Fibroblast of skin of left quadriceps (primary cell): ENCODE results near the gene ATP7B.
A peak's percentile ranks its signal among the peaks of the same experiment; 100 is the strongest.
"Not testable (repeated sequence)": the region's sequence is repeated elsewhere in the genome, so short reads cannot be mapped to it uniquely, and the experiment has no call there.

Source experiments
- DNase-seq, 2 experiments: peaks; one replicate each; pipeline ENCODE4 v3.0.0-alpha.2; 2013; ENCODE audit warnings: low read depth in 2 of 2

The ATP7B gene

DNA sequence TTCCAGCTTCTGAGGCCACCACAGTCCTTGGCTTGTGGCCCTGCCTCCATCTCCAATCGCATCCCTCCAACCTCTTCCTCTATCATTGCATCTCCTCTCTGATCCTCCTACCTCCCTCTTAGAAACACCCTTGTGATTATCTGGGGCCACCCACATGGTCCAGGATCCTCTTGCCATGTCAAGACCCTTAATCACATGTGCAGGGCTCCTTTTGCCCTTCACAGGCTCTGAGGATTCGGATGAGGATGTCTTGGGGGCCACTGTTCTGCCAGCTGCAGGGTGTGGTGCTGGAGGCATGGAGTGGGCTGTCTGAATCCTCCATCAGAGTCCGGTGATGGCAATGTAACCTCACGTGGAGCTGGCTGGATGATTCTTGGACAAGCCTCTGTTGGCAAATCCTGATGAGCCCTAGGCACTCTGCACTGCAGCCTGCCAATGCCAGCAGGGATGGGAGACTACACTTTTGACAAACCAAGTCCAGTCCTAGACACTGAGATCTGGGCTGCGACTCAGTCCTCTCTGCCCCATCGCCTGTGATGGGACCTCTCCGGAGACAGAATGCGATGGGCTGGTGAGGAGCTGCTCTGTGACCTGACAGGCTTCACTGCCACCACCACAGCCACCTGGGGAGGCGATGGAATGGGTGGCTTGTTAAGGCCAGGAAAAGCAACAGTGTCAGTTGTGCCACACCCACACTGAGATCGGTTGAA, 88.3 kb downstream of the ATP7B start:
- DNase-seq, result no peak

DNA sequence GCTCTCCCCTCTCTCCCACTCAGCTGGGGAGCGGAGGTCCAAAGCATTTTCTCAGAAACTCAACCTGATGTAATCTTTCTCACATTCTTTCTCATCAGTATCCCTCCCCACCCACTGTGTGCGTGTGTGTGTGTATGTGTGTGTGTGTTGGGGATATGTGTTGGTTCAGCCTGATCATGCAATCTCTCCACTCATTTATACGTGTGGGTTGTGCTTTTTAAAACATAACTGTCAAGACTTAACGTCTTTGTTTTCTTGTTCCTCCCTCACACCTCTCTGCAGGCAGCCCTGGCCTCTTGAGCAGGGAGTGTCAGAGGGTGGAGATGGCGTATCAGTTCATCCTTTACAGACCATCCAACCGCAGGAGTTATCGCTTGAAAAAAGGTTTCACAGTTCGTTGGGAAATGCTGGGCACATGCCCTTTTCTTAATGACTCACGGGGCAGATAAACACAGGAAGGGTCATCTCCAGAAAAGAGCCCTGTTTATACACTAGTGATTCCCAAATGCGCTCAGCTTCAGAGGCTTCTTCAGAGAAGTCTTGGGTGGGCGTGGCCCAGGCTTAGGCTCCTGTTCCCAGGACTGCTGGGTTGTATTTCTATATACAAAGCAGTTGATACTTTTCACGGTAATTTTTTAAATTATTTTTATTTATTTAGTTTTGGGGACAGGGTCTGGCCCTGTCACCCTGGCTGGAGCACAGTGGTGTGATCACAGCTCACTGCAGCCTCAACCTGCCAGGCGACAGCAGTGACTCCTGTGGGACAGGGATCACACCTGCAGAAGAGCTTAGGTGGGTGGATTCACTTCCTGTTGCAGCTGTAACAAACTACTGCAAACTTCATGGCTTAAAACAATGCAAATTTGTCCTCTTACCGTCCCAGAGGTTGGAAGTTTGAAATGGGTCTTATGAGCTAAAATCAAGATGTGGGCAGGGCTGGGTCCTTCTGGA, 89.2 kb downstream of the ATP7B start:
- no peak for DNase-seq

DNA sequence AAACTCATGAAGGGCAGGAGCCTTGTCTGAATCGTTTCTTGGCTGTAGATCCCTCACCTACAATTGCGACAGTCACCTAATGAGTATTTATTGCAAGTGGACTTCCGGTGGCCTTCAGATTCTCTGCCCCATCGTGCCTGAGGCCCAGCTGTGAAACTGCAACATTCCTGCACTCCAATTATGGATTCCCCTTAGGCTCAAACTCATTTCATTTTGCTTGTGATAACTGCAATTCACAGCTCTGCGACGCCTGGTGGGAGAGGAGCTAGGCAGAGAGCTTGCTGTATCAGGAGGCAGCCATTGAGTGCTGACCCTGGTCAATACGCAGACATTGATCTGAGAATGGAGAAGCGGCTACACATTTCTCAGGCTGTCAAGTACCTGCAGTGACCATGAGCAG, 90.5 kb downstream of the ATP7B start:
- no peak for DNase-seq

DNA sequence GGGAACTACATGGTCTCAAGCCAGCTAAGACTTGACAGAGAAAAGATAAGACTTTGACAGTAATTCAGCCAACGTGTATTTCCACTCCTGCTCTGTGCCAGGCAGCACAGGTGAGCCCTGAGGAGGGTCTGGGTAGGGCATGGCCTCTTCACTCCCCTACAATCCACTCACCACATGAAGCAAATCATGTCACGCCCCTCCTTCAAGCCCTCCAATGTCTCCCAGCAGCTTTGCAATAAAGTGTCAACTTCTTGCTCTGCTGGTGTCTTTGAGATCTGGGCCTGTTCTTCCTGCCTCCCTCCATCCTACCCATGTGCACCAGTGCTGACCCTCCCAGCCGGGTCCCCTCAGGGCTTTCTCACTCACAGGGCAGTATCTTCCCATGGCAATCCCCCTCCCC, 91.0 kb downstream of the ATP7B start:
- no peak for DNase-seq

DNA sequence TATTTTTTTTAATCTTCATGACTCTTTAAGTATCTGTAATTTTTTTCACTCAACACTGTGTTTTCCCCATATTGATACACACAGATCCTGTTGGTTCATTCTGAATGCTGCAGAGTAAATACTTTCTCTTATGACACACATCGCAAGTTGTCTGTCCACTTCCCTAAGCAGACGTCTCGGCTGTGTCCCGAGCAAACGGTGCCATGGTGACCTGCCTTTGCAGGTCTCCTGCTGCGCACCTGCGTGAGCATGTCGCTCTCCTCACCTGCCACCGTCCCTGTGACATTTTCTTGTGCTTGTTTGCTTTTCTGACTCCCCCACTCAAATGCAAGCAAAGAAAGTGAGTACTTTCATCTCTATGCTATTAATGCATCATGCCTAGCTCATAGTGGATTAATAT, 91.7 kb downstream of the ATP7B start:
- DNase-seq, result no peak

DNA sequence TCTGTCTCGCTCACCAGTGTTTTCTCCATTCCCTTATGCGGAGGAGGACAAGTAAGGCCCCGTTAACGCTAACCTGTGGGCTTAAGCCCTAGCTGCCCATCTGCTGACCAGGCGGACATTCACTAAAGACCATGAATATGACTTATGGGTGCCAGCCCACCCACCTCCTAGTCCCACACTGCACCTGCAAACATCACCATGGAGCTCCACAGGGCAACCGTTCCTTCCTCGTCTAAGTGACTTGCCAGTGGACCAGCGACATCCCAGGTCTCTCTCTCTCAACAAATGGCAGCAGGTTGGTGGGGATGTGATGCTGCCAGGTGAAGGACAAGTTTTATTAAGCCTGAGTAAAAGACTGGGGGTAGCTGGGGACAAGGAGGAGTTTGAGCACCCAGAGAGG, 94.3 kb downstream of the ATP7B start:
- no peak for DNase-seq

DNA sequence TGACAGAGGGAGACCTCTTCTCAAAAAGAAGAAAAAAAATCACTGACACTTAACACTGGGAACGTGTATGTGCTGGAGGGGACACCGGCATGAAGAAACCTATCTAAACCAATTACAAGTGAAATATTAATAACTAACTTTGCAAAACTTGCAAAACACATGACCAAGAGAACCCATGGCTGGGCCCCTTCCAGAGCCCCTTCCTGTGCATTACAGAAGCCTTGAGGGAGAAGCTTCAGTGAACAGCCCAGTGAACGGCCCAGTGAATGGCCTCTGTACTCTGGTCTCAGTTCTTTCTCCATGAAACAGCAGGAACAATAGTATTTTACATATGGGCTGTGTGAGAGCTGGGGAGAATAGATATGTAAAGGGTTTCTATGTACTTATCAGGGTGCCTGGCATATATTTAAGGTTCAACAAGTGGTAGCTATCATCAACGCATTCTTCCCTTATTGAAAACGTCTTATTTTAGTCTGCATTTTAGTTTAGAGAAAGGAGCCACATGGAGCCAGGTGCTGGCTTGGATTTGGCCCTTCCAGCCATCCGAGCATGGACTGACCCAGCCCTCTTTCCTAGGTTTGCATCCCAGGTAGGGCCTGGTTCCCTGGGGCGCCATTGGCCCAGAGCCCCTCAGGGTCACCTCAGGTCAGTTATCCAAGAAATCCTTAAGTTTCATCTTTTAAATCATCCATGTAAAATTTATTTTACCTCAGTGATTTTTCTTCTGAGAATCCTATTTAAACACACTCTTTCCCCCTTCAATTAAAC, 95.0 kb downstream of the ATP7B start:
- no peak for DNase-seq

DNA sequence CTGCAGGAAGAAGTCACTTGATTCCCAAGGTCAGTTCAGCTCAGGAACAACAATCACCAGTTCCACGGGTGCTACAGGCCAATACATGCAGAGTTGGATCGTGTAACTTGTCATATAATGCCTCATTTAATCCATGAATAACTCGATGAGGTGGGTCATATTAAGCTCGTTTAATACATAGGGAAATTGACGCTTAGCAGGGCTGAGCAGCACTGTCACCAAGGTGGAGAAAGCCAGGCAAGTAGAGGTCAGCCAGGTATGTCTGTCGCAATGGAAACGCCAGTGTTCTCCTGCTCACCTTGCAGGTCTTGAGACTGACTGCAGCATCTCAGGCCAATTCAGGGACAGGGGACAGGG, 97.1 kb downstream of the ATP7B start:
- DNase-seq, result no peak

DNA sequence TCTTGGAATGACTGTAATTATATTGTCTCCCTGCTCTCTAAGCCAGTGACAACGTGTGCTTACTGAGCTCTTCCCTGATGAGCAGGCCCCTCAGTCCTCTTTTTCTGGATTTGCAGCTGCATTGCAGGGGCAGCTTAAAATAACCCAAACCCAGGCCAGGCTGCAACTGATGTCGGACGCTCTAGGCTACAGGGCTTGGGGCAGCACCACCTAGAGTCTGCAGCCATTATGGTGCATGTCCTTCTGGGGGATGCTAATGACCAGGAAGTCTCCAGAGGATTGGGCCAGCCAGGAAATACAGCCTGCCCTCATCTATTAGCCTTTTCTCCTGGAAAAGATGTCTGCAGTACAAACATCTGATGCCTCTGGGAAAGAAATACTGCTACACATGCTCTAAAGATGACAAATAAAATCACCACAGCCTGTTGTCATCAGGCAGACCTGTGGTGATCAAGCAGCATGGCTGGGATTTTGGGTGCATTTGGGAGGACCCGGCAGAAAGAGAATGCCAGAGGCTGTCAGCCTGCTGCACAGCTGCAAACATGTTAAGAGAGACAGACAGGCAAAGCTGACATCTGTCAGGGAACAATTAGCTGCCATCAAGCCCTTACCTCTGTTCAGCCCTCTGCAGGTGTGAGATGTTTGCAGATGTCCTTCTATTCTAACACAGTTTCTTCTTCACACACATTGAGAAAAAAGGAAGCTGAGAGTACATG, 97.7 kb downstream of the ATP7B start:
- no peak for DNase-seq

DNA sequence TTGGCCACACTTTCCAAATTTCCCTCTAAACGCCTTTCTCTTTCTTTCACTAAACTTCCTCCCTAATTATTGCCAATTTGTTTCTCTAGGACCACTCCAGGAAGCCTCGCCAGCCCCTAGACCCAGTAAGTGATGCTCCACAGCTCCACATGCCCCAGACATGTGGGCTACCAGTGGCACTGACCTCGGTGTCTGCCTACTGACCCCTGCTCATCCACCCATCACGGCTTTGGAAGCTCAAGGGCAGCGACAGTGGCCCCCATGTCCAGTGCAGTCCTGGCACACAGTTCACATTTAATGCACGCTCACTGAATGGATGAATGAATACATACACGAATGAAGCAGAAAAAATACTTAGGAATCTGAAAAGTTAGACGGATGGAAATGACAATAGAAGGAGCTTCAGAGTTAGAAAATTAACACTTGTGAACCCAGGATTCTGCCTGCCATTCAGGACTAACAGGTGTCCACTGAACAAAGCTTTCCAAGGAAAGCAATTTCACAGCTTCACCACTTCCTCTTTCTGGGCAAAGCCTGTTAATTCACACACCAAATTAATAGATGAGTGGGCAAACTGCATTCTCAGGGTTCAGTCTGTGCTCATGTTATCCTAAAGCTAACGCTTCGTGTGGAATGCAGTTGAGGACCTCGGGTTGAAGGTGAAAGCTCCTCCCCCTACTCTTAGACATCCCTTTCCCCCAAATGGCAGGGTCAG, 98.6 kb downstream of the ATP7B start:
- no peak for DNase-seq

DNA sequence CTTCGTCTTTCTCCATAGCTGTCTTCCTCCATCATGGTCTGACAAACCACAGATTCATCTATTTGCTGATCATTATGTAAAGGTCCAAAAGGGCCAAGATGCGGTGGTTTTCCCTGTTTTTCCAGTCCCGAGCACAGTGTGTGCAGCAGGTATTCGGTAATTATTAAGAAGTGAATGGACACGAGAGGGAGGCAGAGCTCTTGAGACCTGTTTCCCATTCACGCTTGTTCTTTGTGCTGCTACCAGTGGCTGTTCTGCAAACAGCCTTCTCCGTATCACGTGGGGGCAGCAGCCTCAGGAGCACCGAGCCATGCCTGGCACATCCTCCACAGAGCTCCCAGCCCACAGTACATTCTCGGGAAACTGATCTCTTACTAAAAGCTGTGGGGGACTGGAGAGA, 99.2 kb downstream of the ATP7B start:
- DNase-seq, result no peak

DNA sequence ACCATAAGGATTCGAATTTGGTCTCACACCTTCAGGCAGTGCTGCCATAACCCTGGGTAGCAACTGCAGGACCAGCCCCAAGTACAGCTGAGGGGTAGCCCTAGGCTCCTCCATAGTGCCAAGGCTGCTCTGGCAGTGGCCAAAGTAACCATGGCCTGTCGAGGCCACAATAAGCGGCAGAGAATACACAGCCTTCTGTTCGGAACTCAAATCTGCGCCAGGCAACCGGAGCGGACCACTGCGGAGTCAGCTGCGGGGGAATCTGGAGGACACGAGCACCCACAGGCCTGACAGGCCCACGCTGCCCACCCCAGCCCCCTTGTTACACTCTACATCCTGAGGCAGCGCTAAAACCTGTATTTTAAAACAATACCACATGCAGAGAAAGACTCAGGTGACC, 100.7 kb downstream of the ATP7B start:
- DNase-seq, result no peak

DNA sequence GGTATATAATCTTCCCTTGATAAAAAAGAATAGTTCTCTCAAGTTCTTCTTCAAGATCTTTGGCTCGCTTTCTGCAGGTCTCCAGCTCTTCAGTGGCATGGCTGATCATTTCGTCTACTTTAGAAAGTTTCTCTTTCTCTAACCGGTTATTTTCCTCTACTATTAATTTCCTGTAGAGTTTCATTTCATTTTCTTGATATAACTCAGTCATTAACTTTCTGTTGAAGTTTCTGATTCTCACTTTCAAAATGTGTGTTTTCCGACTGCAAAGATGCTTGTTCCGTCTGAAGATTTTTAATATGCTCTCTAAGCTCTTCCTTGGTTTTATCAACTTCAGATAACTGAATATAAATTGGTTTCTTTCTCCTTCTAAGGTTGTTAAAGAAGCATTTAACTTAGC, 102.0 kb downstream of the ATP7B start:
- DNase-seq, result not testable (repeated sequence)

DNA sequence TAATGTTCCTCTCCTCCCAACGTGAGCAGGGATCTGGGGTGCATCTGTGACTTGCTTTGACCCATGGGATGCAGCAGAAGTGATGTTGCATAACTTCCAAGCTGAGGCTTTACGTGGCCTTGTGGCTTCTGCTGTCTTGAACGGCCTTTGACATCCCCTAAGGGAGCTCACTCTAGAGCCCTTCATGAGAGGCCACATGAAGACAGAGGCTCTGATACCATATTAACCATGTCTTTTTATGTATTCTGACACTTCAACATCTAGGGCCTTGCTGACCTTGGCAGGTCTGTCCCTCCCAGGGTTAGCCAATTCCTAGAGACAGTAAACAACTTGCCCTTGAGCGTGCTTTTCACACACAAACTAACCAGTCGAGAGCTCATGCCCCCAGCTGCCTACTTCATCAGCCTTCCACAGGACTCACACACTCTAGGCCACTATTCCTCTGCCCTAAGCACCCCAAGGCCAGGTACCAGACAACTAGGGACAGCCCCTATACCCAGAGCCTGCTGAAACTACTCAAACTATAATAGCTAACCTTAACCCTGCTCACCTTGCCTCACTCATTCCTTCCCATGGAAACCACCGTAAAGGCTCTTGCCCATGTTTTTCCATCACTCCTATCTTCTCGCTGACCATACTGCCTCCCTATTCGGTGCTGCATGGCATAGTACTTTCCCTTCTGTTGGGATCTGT, 104.1 kb downstream of the ATP7B start:
- DNase-seq, result no peak

DNA sequence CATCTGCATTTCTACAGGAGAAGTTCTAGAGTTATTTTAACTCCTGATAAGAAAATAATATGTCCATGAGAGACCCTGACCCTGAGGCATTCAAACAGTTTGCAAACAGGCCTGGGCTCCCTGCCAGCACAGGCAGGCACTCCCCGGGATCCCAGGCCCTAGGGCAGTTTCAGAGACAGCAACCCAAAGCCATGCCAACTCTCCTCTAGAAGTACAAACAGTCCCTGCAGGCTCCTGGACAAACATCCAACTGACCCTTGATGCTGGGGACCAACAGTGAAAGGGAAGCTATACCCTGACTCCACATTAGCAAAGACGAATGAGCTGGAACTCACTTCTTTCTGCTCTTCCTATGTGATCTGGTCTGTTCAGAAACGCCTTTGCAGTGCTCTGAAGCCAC, 104.7 kb downstream of the ATP7B start:
- no peak for DNase-seq

DNA sequence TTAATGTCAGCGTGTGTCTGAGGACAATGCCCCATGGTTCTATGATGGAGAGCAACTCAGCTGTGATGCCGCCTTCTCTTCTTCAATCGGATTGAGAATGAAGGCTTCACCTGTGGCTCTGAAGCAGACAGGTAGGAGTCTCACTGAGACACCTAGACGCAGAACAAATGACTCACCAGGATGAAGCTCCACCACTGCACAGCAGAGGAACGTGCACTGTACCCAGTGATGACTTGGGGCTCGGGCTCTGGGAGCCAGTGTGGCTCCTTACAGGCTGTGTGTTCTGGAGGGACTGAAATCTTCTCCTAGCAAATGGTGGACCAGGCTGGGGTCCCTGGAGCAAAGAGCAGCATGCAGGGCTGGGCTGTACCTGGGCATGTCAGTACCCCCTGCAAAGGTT, 105.5 kb downstream of the ATP7B start:
- no peak for DNase-seq

DNA sequence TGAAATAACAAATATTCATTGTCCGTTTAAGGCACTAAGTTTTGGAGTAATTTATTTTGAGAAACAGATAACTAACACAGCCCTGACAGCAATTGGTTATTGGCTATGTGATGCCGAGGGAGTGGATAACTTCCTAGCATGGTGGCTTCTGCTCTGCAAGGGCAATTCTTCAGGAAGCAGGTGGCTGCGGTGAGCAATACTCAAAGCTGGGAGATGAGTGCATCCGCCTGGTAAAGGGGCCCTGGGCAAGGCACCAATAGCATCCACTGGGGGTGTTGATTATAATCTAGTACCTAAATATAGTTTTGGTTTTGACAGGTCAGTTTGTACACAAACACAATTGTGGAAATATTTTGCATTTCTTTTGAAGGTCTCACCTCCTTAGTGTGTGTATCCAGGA, 108.5 kb downstream of the ATP7B start:
- no peak for DNase-seq

DNA sequence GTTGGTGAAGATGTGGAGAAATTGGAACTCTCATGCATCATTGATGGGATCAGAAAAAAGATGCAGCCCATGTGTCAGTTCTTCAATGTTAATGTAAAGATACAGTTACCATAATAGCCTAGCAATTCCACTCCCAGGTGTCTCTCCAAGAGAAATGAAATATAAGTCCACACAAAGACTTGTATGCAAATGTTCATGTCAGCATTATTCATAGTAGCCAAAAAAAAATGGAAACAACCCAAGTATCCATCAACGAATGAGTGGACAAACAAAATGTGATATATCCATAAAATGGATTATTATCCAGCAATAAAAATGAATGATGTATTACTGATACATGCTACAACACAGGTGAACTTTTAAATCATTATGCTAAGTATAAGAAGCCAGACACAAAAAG, 110.8 kb downstream of the ATP7B start:
- DNase-seq, result no peak

DNA sequence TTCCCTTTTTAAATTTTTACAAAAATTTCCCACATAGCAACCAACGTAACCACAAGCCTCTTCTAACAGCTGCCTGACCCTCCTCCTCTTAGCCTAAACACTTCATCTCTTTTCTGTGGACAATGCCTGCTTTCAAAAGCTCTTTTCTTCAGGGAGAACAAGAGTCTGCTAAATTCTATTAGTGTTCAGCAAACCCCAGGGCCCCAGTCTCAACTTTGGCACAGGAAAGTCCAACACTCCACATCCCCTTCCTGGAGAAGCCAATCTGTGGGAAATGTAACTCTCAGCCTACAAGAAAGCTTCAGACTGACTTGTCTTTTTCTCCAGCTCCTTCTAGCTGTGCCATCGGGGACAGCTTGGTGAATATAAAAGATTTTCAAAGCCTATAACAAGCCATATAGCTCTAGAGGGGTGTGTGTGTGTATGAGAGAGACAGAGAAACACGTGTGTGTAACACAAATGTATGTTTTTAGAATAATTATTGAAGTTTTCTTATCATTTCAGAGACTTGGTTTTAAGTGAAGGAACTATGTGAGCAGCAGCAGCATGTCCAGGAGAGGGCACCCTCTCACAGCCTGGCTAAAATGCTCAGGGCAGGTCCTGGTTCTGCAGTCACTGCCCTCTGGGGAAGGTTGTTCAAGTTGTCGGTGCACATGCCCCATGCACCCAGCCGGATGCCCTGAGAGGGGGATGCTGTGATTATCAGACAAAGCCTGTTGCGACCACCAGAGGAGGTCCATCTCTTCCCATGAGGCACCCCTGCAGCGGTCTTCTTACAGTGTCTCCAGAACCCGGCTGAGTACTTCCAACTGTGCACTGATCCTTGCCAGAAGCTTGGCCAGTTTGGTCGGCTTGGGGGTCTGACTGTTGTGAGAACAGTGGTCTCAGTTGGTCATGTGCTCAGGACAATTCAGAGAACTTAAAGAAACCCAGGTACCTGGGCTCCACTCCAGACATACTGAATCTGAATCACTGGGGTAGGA, 115.1 kb downstream of the ATP7B start:
- DNase-seq, result peak in 1 of 2 experiments; percentile 3
